Epithelial cell of esophagus (primary cell): Measurements from ENCODE around the gene CFAP221.

Source experiments
- DNase-seq: peaks from one replicate; pipeline ENCODE4 v3.0.0; 2010; ENCODE audit warnings: low read depth
- H3K4me3 ChIP-seq: 2 replicates; pipeline ENCODE4 v1.5.1; 2011; ENCODE audit warnings: mild to moderate bottlenecking, low read length, control low read depth
- CTCF ChIP-seq: IDR thresholded peaks from 2 replicates; pipeline ENCODE4 v1.5.1; 2011; ENCODE audit warnings: low read depth, mild to moderate bottlenecking, low read length, control low read depth, inconsistent platforms; ENCODE audit not compliant: insufficient read depth; ENCODE audit errors: missing control alignments

The CFAP221 gene

DNA sequence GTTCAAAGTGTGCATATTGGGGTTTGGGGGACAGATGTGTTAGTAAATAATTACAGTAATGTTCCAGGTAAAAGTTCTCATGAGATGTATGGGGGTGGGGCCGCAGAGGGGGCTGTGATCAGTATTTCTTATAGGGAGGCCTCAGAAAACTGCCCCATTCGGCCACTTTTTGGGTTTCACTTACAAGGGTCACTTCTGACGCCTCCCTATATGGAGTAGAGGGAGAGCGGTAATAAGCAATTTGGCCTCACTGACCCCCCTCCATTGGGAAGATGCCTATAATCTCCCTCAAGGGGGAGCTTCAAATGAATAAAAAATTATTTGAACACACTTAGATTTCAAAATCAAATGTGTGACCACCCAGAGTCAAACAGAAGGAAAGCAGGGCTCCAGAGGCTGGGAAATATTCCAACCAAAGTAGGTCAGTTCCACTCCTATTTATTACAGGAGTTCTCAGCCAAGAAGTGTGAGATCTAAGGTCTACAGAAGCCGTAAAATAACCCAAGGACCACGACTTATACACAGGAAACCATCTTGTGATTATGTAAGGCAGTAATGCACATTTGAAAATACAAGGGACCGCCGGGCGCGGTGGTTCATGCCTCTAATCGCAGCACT is 22.7 kb upstream of the CFAP221 start:
- H3K4me3 ChIP-seq: no peak overlapping the region
- DNase-seq: no peak
- no peak for TF ChIP-seq CTCF

DNA sequence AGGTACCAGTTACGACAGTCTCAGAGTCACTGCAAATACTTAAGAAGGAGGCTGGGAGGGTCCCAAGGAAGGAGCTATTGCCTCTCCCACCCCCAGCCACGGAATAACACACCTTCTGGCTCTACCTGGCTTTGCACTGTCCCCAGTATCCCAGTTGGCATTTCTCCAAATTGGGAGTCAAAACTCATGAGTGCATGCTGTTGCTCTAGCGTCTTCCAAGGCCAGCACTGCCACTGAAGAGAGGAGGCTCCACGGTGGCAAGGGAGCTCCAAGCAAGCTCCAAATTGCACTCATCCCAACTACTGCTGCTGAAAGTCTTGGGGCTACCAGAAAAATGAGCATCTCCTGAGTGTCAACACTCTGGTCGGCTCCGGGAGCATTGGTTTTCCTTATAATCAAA is 21.6 kb upstream of the CFAP221 start:
- no peak for TF ChIP-seq CTCF
- no peak overlapping the region for H3K4me3 ChIP-seq

GRCh38 chr2:119523383-119523951 is 20.8 kb upstream of the CFAP221 start:
- no peak for TF ChIP-seq CTCF
- DNase-seq: no peak
- H3K4me3 ChIP-seq: no peak overlapping the region

More for the DNA sequence above, 21.6 kb upstream of the CFAP221 start:
- DNase-seq: no peak

GRCh38 chr2:119523952-119524694 is 20.1 kb upstream of the CFAP221 start, which contains the start of gene SCTR:
Gene SCTR (minus strand): TSS chr2:119524483. CDS start chr2:119524226, 257 bp downstream.
- no peak for DNase-seq
- no peak within 1 kb of the TSS for H3K4me3 ChIP-seq
- TF ChIP-seq CTCF: no peak

- no peak for DNase-seq
- no peak for TF ChIP-seq CTCF
- no peak overlapping the region for H3K4me3 ChIP-seq
Measured at GRCh38 chr2:119525614-119526013, 18.6 kb upstream of the CFAP221 start.

GRCh38 chr2:119527999-119528398 is 16.2 kb upstream of the CFAP221 start:
- DNase-seq: no peak
- TF ChIP-seq CTCF: no peak
- H3K4me3 ChIP-seq: no peak overlapping the region
